NCI-H146 treated with DMSO at 0.1 percent for 48 hours (cell line): ENCODE results near the gene SYVN1.
"Not testable (repeated sequence)": the region's sequence is repeated elsewhere in the genome, so short reads cannot be mapped to it uniquely, and the experiment has no call there.

Source experiments
- DNase-seq: peaks from one replicate; lab custom pipeline; 2025; ENCODE audit not compliant: unreplicated experiment; lab: John Stamatoyannopoulos, UW

SYVN1 gene

DNA sequence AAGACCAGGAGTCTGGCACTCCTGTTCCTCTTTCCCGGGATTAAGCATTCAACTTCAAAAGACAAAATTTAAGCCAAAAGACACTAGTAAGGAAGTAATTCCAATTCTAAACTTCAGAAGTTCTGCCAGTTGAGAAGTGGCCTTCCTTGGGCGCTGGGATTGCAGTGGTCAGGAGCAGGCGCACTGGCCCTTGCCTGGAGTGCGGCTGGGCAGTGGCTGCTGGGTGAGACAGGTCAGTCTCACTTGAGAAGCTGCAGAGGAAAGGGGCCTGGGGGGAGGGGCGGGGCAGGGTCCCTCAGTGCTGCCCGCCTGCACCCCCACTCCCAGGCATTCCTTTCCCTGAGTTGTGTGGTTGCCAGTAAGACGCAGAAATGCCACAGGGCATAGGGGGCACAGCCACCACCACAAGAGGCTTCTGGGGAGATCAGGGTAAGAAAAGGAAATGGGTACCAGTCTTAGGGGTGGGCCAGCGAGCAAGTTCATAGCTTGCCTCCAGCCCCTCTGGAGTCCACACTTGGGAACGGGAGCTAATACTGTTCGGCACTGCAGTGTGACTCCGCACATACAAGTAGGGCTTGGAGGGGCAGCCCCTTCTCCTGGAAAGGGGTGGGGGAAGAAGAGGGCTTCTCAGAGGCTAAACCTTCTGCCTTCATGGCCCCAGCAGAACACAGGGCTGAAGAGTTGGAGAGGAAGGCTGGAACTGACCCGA is 6.7 kb downstream of the SYVN1 start:
- DNase-seq = no peak

DNA sequence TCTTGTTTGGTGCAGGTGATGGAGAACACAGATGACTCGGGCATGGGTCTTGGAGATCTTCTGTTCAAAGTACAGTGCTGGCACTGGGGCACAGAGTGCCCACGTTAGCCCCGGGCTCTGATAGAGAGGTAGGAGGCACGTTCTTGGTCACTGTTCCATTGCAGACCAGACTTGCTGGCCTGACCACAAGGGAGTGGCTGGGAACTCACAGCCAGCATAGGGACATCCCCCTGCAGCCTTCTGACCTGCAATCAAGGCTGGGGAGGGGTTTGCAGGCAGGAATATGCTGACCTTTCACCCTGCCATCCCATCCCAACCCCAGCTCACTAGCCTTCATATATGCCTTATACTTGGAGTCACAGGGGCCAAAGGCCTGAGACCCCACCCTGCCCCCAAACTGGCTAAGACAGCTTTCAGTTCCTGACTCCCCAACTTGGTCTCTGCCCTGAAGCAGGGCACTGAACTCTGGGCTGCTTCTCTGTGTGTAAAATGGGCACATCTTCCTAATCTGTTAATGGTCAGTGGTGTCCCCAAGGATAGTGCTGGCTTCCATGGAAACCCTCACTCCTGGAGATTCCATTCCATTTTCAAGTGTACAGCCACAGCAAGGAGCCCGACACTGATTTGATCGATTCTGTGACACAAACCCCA is 7.6 kb downstream of the SYVN1 start:
- DNase-seq = no peak

DNA sequence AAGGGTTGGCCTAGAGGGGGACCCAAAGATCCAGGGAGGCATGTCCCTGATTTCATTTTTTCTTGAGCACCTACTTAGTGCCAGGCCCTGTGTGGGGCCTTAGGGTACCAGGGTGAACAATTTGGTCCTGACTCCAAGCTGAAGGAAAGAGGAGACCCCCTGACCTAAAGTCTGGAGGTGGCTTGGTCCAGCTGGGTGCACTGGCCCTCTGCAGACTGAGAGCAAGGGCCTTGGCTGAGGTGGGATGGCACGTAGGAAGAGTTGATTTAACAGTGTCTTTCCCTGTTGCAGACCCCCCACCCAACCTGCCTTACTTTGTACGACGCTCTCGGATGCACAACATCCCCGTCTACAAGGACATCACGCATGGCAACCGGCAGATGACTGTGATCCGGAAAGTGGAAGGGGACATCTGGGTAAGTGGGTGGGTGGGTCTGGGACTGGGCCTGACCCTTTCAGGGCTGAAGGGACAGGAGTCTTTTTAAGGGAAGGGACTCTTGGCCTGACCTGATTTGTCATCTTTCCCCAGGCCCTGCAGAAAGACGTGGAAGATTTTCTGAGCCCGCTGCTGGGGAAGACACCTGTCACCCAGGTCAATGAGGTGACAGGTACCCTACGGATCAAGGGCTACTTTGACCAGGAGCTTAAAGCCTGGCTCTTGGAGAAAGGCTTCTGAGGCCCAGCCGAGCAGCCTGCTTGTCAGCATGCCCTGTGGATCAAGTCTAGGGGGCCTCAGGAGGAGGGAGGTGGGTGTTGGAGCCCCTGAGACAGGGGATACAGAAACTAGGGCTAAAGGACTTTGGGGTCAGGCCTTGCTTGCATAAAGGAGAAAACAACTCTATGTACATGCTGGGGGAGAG is 8.9 kb downstream of the SYVN1 start:
- no peak for DNase-seq

DNA sequence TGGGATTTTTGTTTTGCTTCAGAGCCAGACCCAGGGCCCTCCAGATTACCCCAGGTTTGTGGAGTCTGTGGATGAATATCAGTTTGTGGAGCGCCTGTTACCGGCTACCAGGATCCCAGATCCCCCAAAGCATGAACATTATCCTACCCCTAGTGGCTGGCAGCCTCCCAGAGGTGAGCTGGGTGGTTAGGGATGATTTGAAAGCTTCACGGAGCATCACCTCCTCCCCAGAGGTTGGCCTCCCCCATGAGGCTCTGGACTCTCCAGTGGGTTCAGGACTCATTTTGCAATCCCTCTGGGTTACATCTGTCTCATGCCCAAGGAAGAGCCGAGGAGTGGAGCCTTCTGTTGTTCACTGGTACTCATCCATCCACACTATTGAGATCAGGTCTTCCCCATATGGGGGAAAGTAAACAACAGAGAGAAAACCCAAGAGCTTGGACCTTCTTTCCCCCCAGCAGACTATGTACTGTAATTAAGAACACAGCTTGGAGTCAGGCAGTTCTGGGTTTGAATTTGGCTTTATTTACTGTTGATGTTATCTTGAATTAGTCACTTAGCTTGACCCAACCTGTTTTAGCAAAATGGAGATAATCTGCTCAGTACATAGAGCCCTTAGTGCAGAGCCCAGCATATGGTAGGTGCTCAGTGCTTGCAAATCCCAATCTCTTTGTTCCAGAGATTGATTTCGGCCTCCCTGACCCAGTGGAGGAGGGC is 9.7 kb downstream of the SYVN1 start:
- DNase-seq = no peak

DNA sequence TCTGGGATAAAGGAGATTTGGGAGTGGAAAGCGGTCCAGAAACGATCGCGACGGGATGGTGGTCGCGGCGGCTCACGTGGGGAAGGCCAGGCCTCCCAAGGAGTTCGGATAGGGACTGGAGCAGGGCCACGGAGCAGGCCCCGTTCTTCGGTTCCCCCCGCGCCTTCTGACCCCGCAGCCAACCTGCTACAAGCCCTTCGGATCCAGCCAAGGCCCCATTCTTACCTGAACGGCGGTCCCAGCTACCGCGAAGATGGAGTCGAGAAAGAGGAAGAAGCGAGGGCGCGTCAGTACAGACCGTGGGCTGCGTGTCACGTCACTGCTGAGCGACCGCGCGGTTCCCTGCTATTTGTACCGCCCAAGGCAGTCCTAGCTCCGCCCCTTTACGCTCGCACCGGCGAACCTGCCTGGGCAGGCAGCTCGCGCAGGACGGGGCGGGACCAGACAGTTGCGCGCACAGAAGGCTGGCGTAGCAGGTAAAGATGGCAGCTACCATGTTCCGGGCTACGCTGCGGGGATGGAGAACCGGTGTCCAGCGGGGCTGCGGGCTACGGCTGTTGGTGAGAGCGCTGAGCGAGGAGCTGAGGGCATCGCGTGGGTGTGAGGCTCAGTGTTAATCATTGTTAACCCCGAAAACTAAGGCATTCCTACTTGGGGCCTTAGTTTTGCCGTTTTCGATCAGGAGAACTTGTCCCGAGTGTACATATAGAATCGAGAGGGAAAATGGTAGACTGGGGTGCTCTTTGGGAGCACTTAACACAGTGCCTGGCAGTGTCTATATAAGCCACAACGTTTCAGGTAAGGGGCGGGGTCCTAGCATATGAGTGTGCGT is 12.2 kb downstream of the SYVN1 start, which contains the start of the genes FAU and MRPL49:
Gene FAU (minus strand): TSS at position 270 of the 832 bp plus-strand sequence. CDS start 321 bp downstream, outside the sequence.
Gene MRPL49 (plus strand): TSS at position 457 of the 832 bp plus-strand sequence. CDS start 26 bp downstream, at position 483.
- peak; percentile 96 for DNase-seq

DNA sequence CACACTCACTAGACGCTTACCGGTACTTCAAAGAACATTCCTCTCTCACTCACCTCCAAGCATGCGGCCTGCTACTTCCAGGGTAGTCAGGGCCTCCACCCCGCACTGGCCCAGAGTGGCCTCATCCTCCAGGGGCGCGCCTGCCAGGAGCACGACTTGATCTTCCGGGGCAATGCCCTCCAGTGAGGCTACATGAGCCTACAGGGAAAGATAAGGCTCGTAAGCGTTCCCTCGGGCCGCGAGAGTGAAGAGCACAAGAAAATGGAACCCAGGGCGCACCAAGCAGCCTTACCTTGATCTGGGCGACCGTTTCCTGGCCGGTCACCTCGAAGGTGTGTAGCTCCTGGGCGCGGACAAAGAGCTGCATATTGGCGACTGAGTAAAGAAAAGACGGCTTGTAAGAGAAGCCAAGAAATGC is 12.9 kb downstream of the SYVN1 start:
- no peak for DNase-seq

DNA sequence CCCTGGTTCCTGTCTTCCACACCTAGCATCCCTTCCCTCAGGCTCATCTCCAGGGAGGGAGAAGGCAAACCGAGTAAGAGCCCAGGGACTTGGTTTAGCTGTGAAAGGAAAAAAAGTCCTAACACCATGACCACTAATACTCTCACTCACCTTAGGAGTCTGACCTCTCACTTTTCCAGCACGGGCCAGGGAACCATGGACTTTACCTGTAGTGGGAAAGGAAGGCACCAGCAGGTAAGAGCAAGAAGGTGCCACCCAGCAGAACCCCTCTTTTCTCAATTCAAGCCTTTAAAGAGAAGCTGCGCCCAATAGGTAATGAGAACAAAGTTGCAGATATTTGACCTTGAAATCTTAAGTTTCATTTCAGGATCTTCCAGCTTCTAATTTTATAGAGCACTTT is 13.5 kb downstream of the SYVN1 start:
- no peak for DNase-seq

DNA sequence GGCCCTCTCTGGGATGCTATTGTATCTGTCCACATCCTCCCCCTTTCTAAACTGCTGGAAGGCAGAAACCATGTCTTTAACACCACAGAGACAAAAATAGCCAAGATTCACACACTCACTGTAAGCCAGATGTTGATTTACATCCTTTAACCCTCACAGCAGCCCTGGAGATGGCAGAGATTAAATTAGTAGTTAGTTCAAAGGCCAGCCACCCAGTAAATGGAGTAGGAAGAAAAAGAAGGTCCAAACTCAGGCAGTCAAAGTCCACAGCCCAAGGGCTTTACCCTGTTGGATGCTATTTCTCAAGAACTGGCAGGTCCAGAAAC is 14.7 kb downstream of the SYVN1 start:
- DNase-seq = no peak

DNA sequence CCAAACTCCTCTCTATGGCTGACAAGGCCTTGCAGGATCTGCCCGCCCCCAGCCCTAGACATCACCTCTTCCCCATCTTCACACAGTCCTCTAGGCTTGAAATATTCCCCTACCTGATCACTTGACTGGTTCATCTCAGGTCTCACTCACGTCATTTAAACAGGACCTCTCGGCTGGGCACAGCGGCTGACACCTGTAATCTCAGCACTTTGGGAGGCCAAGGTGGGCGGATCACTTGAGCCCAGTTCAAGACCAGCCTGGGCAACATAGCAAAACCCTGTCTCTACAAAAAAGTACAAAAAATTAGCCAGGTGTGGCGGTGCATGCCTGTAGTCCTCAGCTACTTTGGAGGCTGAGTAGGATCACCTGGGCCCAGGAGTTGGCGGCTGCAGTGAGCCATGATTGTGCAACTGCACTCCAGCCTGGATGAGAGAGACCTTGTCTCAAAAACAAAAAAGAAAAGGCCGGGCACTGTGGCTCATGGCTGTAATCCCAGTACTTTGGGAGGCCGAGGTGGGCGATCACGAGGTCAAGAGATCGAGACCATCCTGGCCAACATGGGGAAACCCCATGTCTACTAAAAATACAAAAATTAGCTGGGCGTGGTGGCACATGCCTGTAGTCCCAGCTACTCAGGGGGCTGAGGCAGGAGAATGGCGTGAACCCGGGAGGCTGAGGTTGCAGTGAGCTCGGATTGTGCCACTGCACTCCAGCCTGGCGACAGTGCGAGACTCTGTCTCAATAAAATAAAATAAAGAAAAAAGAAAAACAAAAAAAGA is 15.2 kb downstream of the SYVN1 start:
- DNase-seq = not testable (repeated sequence)

DNA sequence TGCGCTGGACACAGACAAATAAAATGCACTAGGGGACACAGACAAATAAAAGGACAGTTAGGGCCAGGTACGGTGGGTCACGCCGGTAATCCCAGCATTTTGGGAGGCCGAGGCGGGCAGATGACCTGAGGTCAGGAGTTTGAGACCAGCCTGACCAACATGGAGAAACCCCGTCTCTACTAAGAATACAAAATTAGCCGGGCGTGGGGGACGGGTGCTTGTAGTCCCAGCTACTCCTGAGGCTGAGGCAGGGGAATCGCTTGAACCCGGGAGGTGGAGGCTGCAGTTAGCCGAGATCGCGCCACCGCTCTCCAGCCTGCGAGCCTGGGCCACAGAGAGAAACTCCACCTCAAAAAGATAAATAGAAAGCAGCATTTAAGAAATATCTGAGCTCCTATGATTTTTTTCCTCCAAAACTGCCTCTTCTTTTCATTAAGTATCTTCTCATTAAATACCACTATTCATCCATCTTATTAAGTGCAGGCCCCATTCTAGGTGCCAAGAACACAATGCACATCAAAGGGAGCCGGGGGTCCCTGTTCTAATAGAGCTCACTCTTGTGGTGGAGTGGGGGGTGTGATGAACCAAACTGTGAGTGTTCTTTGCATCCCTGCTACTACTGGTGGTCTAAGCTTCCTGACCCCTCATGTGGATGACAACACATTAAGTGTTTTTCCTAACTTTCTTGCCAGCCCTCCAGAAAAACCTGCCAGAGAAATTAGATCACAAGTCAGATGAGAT is 16.1 kb downstream of the SYVN1 start:
- no peak for DNase-seq

DNA sequence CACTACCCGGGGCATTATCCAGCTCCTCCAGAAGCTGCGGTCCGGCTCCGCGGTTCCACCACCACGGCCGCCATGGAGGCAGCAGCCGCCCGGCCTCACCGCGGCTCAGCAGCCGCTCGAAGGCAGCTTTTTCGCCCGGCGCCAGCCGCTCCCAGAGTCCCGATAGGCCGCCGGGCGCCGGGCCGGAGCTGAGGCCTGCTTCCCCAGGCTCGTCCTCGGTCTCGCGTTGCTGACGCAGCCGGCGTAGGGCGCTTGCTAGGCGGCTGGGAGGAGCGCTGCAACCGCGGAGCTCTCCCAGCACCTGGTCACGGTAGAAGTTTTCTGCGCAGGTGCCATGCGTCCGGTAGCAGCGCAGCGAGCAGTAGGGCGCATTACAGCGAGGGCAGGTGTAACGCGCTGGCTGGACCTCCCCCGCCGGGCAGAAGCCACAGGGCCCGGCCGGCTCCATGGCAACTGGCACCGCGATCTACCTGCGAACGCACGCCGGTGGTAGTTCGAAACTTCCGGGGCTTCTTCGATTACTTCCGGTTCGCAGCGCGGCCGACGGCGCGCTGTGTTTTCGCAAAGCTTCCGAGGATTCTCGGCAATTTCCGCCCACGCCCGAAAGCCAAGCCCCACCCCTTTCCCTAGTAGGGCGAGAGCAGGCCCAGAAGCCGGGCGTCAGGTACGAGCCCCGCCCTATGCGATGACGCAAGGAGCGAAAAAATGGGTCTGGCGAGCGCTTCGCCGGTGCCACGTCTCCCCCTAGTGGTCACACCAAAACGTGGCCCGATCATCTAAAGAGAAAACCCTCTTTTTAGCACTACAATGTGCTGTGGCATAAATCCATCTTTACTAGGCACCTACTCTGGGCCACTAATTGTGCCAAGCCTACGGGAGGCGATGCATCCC is 16.9 kb downstream of the SYVN1 start, which contains the start of gene ZNHIT2:
Gene ZNHIT2 (minus strand): TSS at position 496 of the 891 bp plus-strand sequence. CDS start 48 bp downstream, at position 448.
- peak; percentile 97 for DNase-seq

DNA sequence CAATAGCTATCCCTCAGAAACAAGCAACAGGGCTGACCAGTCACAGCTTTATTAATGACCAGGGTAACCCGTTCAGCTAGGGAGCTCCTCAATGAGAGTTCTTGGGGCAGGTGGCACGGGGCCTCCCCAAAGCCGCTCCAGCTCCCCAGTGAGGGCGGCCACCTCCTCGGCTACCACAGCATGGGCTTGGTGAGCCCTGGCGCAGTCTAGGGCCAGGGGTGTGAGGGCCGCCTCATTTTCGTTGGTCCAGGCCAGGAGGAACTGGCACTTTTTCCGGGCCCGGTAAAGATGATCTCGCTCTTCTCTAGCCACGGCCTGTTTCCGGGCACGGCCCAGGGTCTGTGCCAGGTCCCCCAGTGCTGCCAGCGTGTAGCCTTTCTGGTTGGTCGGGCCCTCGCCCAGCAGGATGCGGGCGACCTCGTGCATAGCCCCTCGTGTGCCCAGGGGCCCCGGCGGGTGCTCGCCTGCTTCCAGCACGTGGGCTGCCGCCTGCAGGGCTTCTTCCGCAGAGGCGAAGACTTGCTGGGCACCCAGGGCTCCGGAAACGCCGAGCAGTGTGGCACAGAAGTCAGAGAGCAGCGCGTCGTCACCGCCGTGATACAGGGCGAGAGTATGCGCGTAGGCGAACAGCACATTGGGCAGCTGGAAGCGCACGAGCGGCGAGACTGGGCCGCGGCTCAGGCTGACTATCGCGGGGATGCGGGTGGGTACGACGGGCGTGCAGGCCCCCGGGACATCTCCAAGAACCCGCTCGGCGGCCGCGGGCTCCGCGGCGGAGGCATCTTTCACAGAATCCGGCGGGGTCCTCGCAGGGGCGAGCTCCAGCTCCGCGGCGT is 17.7 kb downstream of the SYVN1 start:
- peak; percentile 27 for DNase-seq

DNA sequence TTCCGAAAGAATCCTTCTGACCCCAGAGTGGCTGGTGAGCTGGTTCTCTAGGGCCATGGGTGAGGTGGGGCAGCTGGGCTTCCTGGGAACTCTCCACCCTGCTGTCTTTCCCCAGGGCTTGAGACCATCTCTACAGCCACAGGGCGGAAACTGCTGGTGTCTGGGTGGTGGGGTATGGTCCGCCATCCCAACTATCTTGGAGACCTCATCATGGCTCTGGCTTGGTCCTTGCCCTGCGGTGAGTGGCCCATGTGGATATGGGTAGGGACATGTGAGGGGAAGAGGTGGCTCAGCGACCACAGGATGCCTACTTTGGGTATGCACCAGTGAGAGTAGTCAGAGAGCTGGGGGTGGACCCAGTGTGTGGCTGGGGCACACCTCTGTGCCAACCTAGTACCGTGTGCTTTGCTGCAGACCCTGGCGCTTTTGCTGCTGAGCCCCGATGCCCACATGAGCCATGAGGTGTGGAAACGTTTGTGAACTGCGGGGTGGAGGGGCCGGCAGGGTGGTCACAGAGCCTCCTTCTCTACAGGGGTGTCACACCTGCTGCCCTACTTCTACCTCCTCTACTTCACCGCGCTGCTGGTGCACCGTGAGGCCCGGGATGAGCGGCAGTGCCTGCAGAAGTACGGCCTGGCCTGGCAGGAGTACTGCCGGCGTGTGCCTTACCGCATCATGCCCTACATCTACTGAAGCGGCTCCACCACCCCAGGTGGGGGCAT is 18.8 kb downstream of the SYVN1 start:
- no peak for DNase-seq

DNA sequence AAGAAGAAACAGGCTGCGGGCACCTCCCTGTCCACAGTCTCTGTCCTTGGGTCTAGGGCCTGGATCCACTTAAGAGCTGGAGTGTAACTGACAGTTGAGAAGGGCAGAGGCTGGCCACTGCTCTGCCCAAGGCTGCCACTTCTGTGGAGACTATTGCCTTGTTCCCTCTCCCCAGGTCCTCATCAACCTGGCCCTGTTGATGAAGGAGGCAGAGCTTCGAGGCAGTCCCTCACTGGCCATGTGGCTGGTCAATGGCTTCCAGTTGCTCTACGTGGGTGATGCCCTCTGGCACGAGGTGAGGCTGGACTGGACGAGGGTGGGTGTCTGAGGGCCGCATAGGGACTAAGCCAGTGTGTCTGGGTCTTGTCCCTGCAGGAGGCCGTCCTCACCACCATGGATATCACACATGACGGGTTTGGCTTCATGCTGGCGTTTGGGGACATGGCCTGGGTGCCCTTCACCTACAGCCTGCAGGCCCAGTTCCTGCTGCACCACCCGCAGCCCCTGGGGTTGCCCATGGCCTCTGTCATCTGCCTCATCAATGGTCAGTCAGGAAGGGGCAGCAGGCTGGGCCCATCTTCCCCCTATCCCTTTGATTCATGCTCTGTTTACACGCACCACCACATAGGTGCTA is 19.7 kb downstream of the SYVN1 start:
- DNase-seq = no peak

DNA sequence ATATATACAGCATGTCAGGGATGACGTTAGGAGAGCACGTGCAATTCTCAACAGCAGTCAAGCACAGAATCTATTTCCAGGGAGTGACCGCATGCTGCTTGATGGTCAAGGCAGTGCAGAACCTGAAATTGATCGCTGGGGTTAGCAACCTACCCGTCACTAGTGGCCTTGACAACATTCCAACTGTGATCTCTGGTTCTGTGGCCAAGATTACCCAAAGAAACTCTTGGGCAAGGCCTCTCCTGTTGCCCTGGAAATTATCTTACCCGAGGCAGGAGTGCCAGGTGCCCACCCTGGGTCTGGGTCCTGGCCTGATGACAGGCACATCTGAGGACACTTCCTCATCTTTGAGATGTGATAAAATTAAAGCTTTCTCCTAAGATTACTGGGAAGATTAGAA is 20.5 kb downstream of the SYVN1 start:
- DNase-seq = no peak

DNA sequence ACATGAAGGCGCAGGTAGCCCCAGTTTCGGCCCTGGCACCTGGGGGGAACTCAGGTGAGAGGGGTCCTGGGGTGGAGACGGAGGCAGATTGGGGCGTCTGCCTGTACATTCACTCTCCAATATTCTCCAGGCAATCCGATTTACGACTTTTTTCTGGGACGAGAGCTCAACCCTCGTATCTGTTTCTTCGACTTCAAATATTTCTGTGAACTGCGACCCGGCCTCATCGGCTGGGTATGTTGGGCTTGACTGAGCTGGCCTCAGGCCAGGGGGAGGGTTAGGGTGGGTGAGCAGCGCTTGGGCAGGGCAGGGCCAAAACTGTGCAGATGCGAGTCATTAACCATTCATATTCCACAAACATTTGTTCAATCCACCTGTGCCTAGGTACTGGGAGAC is 21.0 kb downstream of the SYVN1 start:
- no peak for DNase-seq
